ENCODE data around the gene BDKRB1.

Gene BDKRB1

GRCh38 chr14:96255501-96256366, at the start of gene BDKRB1:
BDKRB1 (plus strand) TSS chr14:96256210; CDS start chr14:96263683, 7,473 bp downstream.
- FAIRE-seq, result no peak
- no peak for DNase-seq (ENCODE audit: insufficient read length, low spot score)

DNA sequence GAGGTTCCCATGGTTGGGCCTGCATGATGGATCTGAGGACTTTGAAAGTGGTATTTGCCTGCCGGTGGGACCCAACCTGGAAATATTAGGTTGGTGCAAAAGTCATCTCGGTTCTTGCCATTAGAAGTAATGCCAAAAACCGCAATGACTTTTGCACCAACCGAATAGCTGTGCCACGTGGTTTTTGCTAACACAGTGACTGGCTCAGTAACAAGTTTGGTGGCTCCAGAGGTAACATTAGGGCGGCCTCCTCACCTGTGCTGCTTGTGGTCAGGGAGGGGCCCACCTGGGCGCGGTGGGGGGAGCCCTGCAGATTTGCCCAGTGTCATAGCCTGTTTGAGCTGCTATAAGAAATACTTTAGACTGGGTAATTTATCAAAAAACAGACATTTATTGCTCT, 49.5 kb upstream of the BDKRB1 start:
- FAIRE-seq (no peak), DNase-seq (ENCODE audit: insufficient read length, low spot score) (no peak)

- FAIRE-seq (no peak), DNase-seq (ENCODE audit: insufficient read length, low spot score) (no peak)
Measured at GRCh38 chr14:96207686-96208085, 48.3 kb upstream of the BDKRB1 start.

DNA sequence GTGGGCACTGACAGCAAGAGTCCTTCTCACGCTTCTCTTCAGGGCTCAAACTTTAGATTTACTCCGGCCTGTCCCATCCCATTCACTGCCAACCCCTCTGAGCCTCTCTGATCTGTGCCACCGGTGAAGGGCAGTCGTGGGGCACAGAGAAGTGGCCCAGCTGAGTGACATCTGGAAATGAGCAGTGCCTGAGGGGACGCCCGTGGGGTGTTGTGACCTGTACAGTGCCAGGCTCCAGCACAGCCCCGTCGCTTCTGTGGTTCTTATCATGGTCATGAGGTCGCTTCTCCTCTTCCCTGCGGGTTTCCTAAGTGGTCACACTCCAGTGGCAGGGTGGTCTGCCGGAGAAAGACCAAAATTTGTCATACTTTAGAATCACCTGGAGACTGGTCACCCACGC, 47.3 kb upstream of the BDKRB1 start:
- no peak for DNase-seq (ENCODE audit: insufficient read length, low spot score)
- FAIRE-seq, result no peak

DNA sequence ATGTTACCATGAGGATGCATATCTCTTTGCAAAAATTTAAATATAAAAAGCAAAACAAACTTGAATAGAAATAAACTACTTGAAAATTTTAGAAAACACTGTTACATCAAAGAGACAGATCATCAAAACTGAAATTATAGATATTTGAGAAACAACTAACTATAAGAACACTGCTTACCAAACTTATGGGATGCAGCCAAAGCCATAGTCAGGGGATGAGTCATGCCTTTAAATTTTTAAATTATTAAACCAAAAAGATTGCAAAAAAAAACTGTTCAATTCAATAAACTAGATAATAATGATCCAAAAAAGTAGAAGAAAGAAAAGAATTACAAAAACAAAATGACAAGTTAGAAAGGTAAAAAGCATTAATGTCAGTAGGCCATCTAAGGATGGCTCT, 43.9 kb upstream of the BDKRB1 start:
- DNase-seq (ENCODE audit: insufficient read length, low spot score) (no peak), FAIRE-seq (no peak)

DNA sequence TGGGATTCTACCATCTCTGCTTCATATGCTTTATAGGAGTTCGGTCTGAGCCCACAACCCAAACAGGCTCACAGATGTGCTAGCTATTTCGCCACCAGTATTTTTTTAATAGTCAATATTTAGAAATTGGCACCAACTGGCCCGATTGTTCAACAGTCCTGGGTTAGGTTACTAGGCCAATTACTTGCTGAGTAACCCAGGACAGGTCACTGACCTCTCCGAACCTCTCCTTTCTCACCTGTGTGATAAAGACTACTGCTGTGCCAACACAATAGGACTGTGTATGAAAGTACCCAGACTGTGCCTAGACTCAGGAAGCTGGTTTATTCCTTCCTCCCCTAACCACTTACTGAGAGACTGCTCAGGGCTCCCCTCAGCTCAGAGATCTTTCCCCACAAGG, 43.1 kb upstream of the BDKRB1 start:
- FAIRE-seq, result no peak
- DNase-seq (ENCODE audit: insufficient read length, low spot score), result no peak

GRCh38 chr14:96213871-96214465, 42.0 kb upstream of the BDKRB1 start:
- DNase-seq (ENCODE audit: insufficient read length, low spot score) (no peak), FAIRE-seq (no peak)

DNA sequence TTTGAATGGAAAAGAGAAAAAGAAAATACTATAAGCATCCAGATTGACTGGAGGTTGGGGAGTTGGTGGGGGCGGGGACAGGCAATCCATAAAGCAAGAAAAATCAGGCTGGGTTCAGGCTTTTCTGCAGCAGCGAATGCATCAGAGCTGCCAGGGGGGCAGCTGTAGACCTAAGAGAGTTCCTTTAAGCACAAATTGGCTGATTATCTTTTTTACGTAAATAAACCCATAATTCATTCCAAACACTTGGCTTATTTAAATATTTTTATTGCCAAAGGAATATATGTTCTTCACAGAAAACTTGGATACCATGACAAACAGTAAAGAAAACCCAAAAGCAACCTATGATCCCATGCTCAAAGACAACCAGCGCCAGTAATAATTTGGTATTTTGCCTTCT, 41.2 kb upstream of the BDKRB1 start:
- DNase-seq (ENCODE audit: insufficient read length, low spot score), result no peak
- no peak for FAIRE-seq

- no peak for FAIRE-seq
- DNase-seq (ENCODE audit: insufficient read length, low spot score), result no peak
Measured at GRCh38 chr14:96215452-96216244, 40.4 kb upstream of the BDKRB1 start.

DNA sequence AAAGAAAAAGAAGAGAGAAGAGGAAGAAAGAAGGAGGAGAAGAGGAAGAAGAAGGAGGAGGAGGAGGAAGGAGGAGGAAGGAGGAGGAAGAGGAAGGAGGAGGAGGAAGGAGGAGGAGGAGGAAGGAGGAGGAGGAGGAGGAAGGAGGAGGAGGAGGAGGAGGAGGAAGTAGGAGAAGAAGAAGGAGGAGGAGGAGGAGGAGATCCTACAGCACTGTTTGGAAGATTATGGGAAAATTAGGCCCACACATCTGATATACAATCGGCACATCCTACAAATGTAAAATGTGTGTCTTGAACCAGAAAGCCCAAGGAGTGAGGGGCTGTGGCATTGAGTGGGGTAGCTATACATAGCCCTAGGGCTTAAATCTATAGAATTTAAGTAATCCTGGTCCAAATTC, 39.4 kb upstream of the BDKRB1 start:
- FAIRE-seq (no peak), DNase-seq (ENCODE audit: insufficient read length, low spot score) (no peak)

- DNase-seq (ENCODE audit: insufficient read length, low spot score) (no peak), FAIRE-seq (no peak)
Measured at GRCh38 chr14:96217376-96217913, 38.6 kb upstream of the BDKRB1 start.

DNA sequence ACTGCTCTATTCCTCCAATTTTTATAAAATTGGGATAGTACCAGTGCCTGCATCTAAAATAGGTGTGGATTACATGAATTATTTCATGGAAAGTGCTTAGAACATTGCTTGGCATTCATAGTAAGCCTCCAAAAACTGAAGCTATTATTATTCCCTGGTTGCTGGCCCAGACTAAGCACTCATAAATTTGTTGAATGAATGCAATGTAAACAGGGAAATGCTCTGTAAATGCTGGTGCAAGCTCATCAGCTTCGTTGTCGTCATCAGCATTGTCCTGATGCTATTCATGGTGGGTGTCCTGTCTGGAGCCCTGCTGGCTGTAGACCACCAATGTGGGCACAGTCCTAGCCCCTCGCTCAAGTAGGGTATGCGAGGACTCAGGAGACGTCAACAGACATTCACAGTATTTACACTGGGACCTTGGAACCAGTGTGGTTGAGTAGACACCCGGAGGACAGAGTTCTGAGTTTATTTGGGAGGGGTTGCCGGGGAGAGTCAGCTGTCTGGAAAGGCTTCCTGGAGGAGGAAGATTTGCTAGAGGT, 34.8 kb upstream of the BDKRB1 start:
- FAIRE-seq (no peak), DNase-seq (ENCODE audit: insufficient read length, low spot score) (no peak)

DNA sequence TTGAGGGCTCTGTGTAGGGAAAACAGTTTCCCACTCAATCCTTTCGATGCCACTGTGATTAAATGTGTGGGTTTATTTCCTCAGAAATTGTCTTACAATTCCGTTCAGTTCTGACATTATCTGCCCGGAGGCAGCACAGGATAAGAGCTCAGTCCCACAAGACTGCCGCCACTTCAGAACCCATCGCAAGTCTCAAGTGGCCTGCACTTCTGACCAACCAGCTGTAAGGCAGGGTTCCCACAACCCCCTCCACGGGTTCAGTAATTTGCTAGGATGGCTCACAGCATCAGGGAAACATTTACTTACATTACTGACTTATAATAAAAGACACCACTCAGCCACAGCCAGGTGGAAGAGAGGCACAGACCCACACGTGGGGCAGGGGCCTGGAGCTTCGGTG, 34.2 kb upstream of the BDKRB1 start:
- FAIRE-seq, result no peak
- DNase-seq (ENCODE audit: insufficient read length, low spot score), result no peak

DNA sequence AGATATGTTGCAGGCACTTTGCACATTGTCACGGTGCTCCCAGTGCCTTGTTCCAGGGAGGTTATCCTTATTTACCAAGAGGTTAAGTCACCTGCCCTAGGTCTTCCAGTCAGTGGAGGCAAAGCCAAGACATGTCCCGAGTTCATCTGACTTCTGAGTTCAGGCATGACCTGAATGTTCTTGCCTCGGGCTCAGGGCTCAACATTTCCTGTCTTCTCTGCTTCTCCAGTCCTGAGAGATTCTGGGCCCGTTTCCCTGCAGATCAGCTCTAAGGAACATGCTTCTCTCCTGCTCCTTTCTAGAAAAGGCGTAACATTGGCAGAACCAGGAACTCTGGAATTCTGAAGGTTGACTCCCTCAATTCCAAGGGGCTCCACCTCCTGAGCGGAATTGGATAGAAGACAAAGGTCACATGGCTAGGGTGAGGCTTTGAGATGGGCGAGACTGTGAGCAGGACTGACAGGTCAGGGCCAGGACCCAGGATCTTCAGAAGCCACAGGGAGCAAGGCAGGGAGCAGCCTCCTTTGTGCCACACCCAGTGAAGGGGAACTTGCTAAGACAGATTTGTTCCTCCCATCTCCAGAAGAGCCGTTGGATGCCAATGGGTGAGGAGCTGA, 31.4 kb upstream of the BDKRB1 start:
- DNase-seq (ENCODE audit: insufficient read length, low spot score), result no peak
- FAIRE-seq, result no peak

- no peak for DNase-seq (ENCODE audit: insufficient read length, low spot score)
- no peak for FAIRE-seq
Measured at GRCh38 chr14:96225213-96225612, 30.8 kb upstream of the BDKRB1 start.

GRCh38 chr14:96225745-96226151, 30.3 kb upstream of the BDKRB1 start:
- no peak for DNase-seq (ENCODE audit: insufficient read length, low spot score)

DNA sequence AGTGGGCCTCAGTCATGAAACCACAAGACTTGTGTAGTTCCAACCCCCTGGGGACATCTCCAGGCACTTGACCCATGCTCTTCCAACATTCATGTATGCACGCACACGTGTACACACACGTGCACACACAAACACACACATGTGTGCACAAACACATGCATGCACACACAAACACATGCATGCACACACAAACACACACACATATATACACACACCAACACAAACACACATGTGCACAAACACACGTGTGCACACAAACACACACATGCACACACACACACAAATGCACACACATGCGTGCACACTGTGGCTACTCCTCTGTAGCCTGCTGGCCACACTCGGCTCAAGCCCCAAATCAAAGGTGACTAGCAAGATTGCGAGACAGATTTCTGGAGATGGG, 28.6 kb upstream of the BDKRB1 start:
- DNase-seq (ENCODE audit: insufficient read length, low spot score) (no peak), FAIRE-seq (no peak)

More at GRCh38 chr14:96225745-96226151, 30.3 kb upstream of the BDKRB1 start:
- FAIRE-seq, result no peak

- DNase-seq (ENCODE audit: insufficient read length, low spot score) (no peak), FAIRE-seq (no peak)
Measured at GRCh38 chr14:96229315-96229714, 26.7 kb upstream of the BDKRB1 start.

GRCh38 chr14:96231056-96231455, 25.0 kb upstream of the BDKRB1 start:
- no peak for FAIRE-seq
- DNase-seq (ENCODE audit: insufficient read length, low spot score), result no peak

- FAIRE-seq, result no peak
Measured at GRCh38 chr14:96231526-96232130, 24.4 kb upstream of the BDKRB1 start.

More at GRCh38 chr14:96231526-96232130, 24.4 kb upstream of the BDKRB1 start:
- no peak for DNase-seq (ENCODE audit: insufficient read length, low spot score)
